Measurements from ENCODE around the gene CTTNBP2. TPM values are rescaled to one million over a fixed set of nuclear protein-coding genes. Genes with fewer than 3 reads are reported as not detected.

CTTNBP2 gene
- total and polyA plus RNA-seq, 5 donors from 2014 or later: not detected

GRCh38 chr7:117707080-117707479 lies 166.2 kb downstream of the CTTNBP2 start:
- Mint-ChIP-seq H3K4me3 (no peak overlapping the region), H3K36me3 (no peaks in the 10 kb centered on the region), H3K9me3 (peaks cover 0 to 4% (median 0%) of the 10 kb centered on the region in 7 donors), H3K4me1 (no peaks in the 10 kb centered on the region), H3K27me3 (no peaks in the 10 kb centered on the region), H3K27ac (no peak overlapping the region)
- H3K36me3 ChIP-seq (ENCODE audit: control insufficient read depth, insufficient read depth, low read length): no peaks in the 10 kb centered on the region
- H3K4me3 ChIP-seq (ENCODE audit: low read depth, low read length): no peak overlapping the region
- H3K4me1 ChIP-seq (ENCODE audit: control insufficient read depth, insufficient read depth, low read length, poor library complexity, severe bottlenecking): no peaks in the 10 kb centered on the region
- DNase-seq: no peak
- no peak for ATAC-seq (ENCODE audit: low read depth in 2 of 2)
- H3K27me3 ChIP-seq (ENCODE audit: control insufficient read depth, insufficient read depth, low read length): no peaks in the 10 kb centered on the region
- no peaks in the 10 kb centered on the region for H3K9me3 ChIP-seq (ENCODE audit: control insufficient read depth in 2 of 2, low read length in 2 of 2)
- no peak overlapping the region for H3K27ac ChIP-seq (ENCODE audit: insufficient read depth, low read length, poor library complexity, severe bottlenecking)

GRCh38 chr7:117706210-117706609 lies 167.0 kb downstream of the CTTNBP2 start:
- Mint-ChIP-seq H3K27me3 (no peaks in the 10 kb centered on the region), H3K27ac (no peak overlapping the region), H3K4me1 (no peaks in the 10 kb centered on the region), H3K4me3 (no peak overlapping the region), H3K36me3 (no peaks in the 10 kb centered on the region), H3K9me3 (peaks cover 0 to 4% (median 0%) of the 10 kb centered on the region in 7 donors)
- DNase-seq (no peak), ATAC-seq (ENCODE audit: low read depth in 2 of 2) (no peak)
- H3K27ac ChIP-seq (ENCODE audit: insufficient read depth, low read length, poor library complexity, severe bottlenecking): no peak overlapping the region
- no peaks in the 10 kb centered on the region for H3K36me3 ChIP-seq (ENCODE audit: control insufficient read depth, insufficient read depth, low read length)
- no peaks in the 10 kb centered on the region for H3K9me3 ChIP-seq (ENCODE audit: control insufficient read depth in 2 of 2, low read length in 2 of 2)
- H3K4me1 ChIP-seq (ENCODE audit: control insufficient read depth, insufficient read depth, low read length, poor library complexity, severe bottlenecking): no peaks in the 10 kb centered on the region
- no peak overlapping the region for H3K4me3 ChIP-seq (ENCODE audit: low read depth, low read length)
- H3K27me3 ChIP-seq (ENCODE audit: control insufficient read depth, insufficient read depth, low read length): no peaks in the 10 kb centered on the region

- no peaks in the 10 kb centered on the region for H3K27me3 ChIP-seq (ENCODE audit: control insufficient read depth, insufficient read depth, low read length)
- peaks cover 0 to 4% (median 0%) of the 10 kb centered on the region in 7 donors for H3K9me3 Mint-ChIP-seq
- ATAC-seq (ENCODE audit: low read depth in 2 of 2) (no peak), DNase-seq (no peak)
- H3K4me1 Mint-ChIP-seq: no peaks in the 10 kb centered on the region
- no peaks in the 10 kb centered on the region for H3K27me3 Mint-ChIP-seq
- no peaks in the 10 kb centered on the region for H3K36me3 Mint-ChIP-seq
- H3K36me3 ChIP-seq (ENCODE audit: control insufficient read depth, insufficient read depth, low read length): no peaks in the 10 kb centered on the region
- no peaks in the 10 kb centered on the region for H3K9me3 ChIP-seq (ENCODE audit: control insufficient read depth in 2 of 2, low read length in 2 of 2)
- no peak overlapping the region for H3K4me3 Mint-ChIP-seq
- H3K4me3 ChIP-seq (ENCODE audit: low read depth, low read length): no peak overlapping the region
- no peak overlapping the region for H3K27ac ChIP-seq (ENCODE audit: insufficient read depth, low read length, poor library complexity, severe bottlenecking)
- H3K27ac Mint-ChIP-seq: no peak overlapping the region
- no peaks in the 10 kb centered on the region for H3K4me1 ChIP-seq (ENCODE audit: control insufficient read depth, insufficient read depth, low read length, poor library complexity, severe bottlenecking)
These were observed 167.6 kb downstream of the CTTNBP2 start for GRCh38 chr7:117705630-117706029.

- Mint-ChIP-seq H3K4me1 (no peaks in the 10 kb centered on the region), H3K27me3 (no peaks in the 10 kb centered on the region), H3K27ac (no peak overlapping the region), H3K4me3 (no peak overlapping the region), H3K9me3 (peaks cover 0 to 4% (median 0%) of the 10 kb centered on the region in 7 donors), H3K36me3 (no peaks in the 10 kb centered on the region)
- no peak overlapping the region for H3K27ac ChIP-seq (ENCODE audit: insufficient read depth, low read length, poor library complexity, severe bottlenecking)
- DNase-seq (no peak), ATAC-seq (ENCODE audit: low read depth in 2 of 2) (no peak)
- H3K4me1 ChIP-seq (ENCODE audit: control insufficient read depth, insufficient read depth, low read length, poor library complexity, severe bottlenecking): no peaks in the 10 kb centered on the region
- H3K27me3 ChIP-seq (ENCODE audit: control insufficient read depth, insufficient read depth, low read length): no peaks in the 10 kb centered on the region
- H3K36me3 ChIP-seq (ENCODE audit: control insufficient read depth, insufficient read depth, low read length): no peaks in the 10 kb centered on the region
- no peaks in the 10 kb centered on the region for H3K9me3 ChIP-seq (ENCODE audit: control insufficient read depth in 2 of 2, low read length in 2 of 2)
- no peak overlapping the region for H3K4me3 ChIP-seq (ENCODE audit: low read depth, low read length)
These were observed 169.2 kb downstream of the CTTNBP2 start for GRCh38 chr7:117704063-117704462.

- H3K27me3 ChIP-seq (ENCODE audit: control insufficient read depth, insufficient read depth, low read length): no peaks in the 10 kb centered on the region
- no peak for ATAC-seq (ENCODE audit: low read depth in 2 of 2)
- no peak overlapping the region for H3K4me3 ChIP-seq (ENCODE audit: low read depth, low read length)
- no peaks in the 10 kb centered on the region for H3K9me3 ChIP-seq (ENCODE audit: control insufficient read depth in 2 of 2, low read length in 2 of 2)
- no peak overlapping the region for H3K4me3 Mint-ChIP-seq
- no peaks in the 10 kb centered on the region for H3K36me3 Mint-ChIP-seq
- no peak overlapping the region for H3K27ac Mint-ChIP-seq
- H3K27me3 Mint-ChIP-seq: no peaks in the 10 kb centered on the region
- H3K36me3 ChIP-seq (ENCODE audit: control insufficient read depth, insufficient read depth, low read length): no peaks in the 10 kb centered on the region
- H3K9me3 Mint-ChIP-seq: peaks cover 0 to 4% (median 2%) of the 10 kb centered on the region in 7 donors
- H3K4me1 ChIP-seq (ENCODE audit: control insufficient read depth, insufficient read depth, low read length, poor library complexity, severe bottlenecking): no peaks in the 10 kb centered on the region
- no peaks in the 10 kb centered on the region for H3K4me1 Mint-ChIP-seq
- no peak overlapping the region for H3K27ac ChIP-seq (ENCODE audit: insufficient read depth, low read length, poor library complexity, severe bottlenecking)
- no peak for DNase-seq
These were observed 175.2 kb downstream of the CTTNBP2 start for GRCh38 chr7:117698018-117698417.

GRCh38 chr7:117692338-117692737 lies 180.9 kb downstream of the CTTNBP2 start:
- no peak overlapping the region for H3K27ac ChIP-seq (ENCODE audit: insufficient read depth, low read length, poor library complexity, severe bottlenecking)
- DNase-seq (no peak), ATAC-seq (ENCODE audit: low read depth in 2 of 2) (no peak)
- Mint-ChIP-seq H3K9me3 (peaks cover 0 to 7% (median 1%) of the 10 kb centered on the region in 7 donors), H3K27me3 (no peaks in the 10 kb centered on the region), H3K4me3 (no peak overlapping the region), H3K36me3 (no peaks in the 10 kb centered on the region), H3K27ac (no peak overlapping the region), H3K4me1 (no peaks in the 10 kb centered on the region)
- H3K27me3 ChIP-seq (ENCODE audit: control insufficient read depth, insufficient read depth, low read length): no peaks in the 10 kb centered on the region
- H3K36me3 ChIP-seq (ENCODE audit: control insufficient read depth, insufficient read depth, low read length): no peaks in the 10 kb centered on the region
- no peak overlapping the region for H3K4me3 ChIP-seq (ENCODE audit: low read depth, low read length)
- no peaks in the 10 kb centered on the region for H3K9me3 ChIP-seq (ENCODE audit: control insufficient read depth in 2 of 2, low read length in 2 of 2)
- H3K4me1 ChIP-seq (ENCODE audit: control insufficient read depth, insufficient read depth, low read length, poor library complexity, severe bottlenecking): no peaks in the 10 kb centered on the region

GRCh38 chr7:117690147-117690546 lies 183.1 kb downstream of the CTTNBP2 start:
- peaks cover 1% of the 10 kb centered on the region for H3K27me3 ChIP-seq (ENCODE audit: control insufficient read depth, insufficient read depth, low read length)
- no peaks in the 10 kb centered on the region for H3K36me3 ChIP-seq (ENCODE audit: control insufficient read depth, insufficient read depth, low read length)
- Mint-ChIP-seq H3K27ac (no peak overlapping the region), H3K4me1 (no peaks in the 10 kb centered on the region), H3K9me3 (peaks cover 0 to 7% (median 1%) of the 10 kb centered on the region in 7 donors), H3K27me3 (no peaks in the 10 kb centered on the region), H3K4me3 (no peak overlapping the region), H3K36me3 (no peaks in the 10 kb centered on the region)
- ATAC-seq (ENCODE audit: low read depth in 2 of 2): no peak
- no peak for DNase-seq
- no peaks in the 10 kb centered on the region for H3K4me1 ChIP-seq (ENCODE audit: control insufficient read depth, insufficient read depth, low read length, poor library complexity, severe bottlenecking)
- H3K27ac ChIP-seq (ENCODE audit: insufficient read depth, low read length, poor library complexity, severe bottlenecking): no peak overlapping the region
- H3K9me3 ChIP-seq (ENCODE audit: control insufficient read depth in 2 of 2, low read length in 2 of 2): no peaks in the 10 kb centered on the region
- no peak overlapping the region for H3K4me3 ChIP-seq (ENCODE audit: low read depth, low read length)

GRCh38 chr7:117689406-117689805 lies 183.8 kb downstream of the CTTNBP2 start:
- DNase-seq: no peak
- H3K9me3 ChIP-seq (ENCODE audit: control insufficient read depth in 2 of 2, low read length in 2 of 2): no peaks in the 10 kb centered on the region
- H3K4me3 ChIP-seq (ENCODE audit: low read depth, low read length): no peak overlapping the region
- H3K4me1 ChIP-seq (ENCODE audit: control insufficient read depth, insufficient read depth, low read length, poor library complexity, severe bottlenecking): no peaks in the 10 kb centered on the region
- no peaks in the 10 kb centered on the region for H3K36me3 ChIP-seq (ENCODE audit: control insufficient read depth, insufficient read depth, low read length)
- Mint-ChIP-seq H3K27me3 (no peaks in the 10 kb centered on the region), H3K4me3 (no peak overlapping the region), H3K27ac (no peak overlapping the region), H3K4me1 (no peaks in the 10 kb centered on the region), H3K36me3 (no peaks in the 10 kb centered on the region), H3K9me3 (peaks cover 0 to 5% (median 0%) of the 10 kb centered on the region in 7 donors)
- no peak overlapping the region for H3K27ac ChIP-seq (ENCODE audit: insufficient read depth, low read length, poor library complexity, severe bottlenecking)
- no peak for ATAC-seq (ENCODE audit: low read depth in 2 of 2)
- peaks cover 1% of the 10 kb centered on the region for H3K27me3 ChIP-seq (ENCODE audit: control insufficient read depth, insufficient read depth, low read length)

All from CD4-positive, CD25-positive, alpha-beta regulatory T cell (primary cell).